H1 (cell line): ENCODE measurements around the gene CCDC197. TPM values are rescaled to one million over a fixed set of nuclear protein-coding genes. Genes with fewer than 3 reads are reported as not detected.
A peak's percentile ranks its signal among the peaks of the same experiment; 100 is the strongest.

Experiments
- CTCF ChIA-PET: fragments of 300-600 bp; sonication (Branson Sonifier 250); formaldehyde crosslinking; loops from one replicate; lab custom pipeline; 2021; ENCODE audit not compliant: partially characterized antibody; lab: Charles Lee
- POLR2A ChIA-PET: fragments of 300-600 bp; sonication (Branson Sonifier 250); formaldehyde crosslinking; loops from one replicate; lab custom pipeline; 2021; ENCODE audit warnings: inconsistent platforms; ENCODE audit not compliant: partially characterized antibody; lab: Charles Lee
- DNase-seq, 2 experiments: peaks; one replicate each; pipeline versions ENCODE4 v3.0.0 to v3.0.0-alpha.2; 2010 to 2022; ENCODE audit warnings: low spot score in 2 of 2, low read depth in 1 of 2, mixed read lengths in 1 of 2
- FAIRE-seq: peaks from 2 replicates; lab custom pipeline; 2011; peaks lifted over from hg19 to GRCh38; lab: Jason Lieb, UNC
- H2AFZ ChIP-seq: 2 replicates; pipeline ENCODE4 v1.8.1; 2012; ENCODE audit warnings: low read length, inconsistent platforms
- H2AK5ac ChIP-seq: 2 replicates; pipeline ENCODE4 v1.6.1; 2013; ENCODE audit warnings: low read depth, low read length
- H2BK120ac ChIP-seq: replicated peaks from 2 replicates; pipeline ENCODE3; 2013; ENCODE audit warnings: low read depth, low read length, inconsistent platforms
- H2BK12ac ChIP-seq: 2 replicates; pipeline ENCODE4 v1.6.1; 2013; ENCODE audit warnings: low read depth, low read length
- H2BK15ac ChIP-seq: 2 replicates; pipeline ENCODE4 v1.6.1; 2013; ENCODE audit warnings: low read length
- H2BK20ac ChIP-seq: 2 replicates; pipeline ENCODE4 v1.6.1; 2013; ENCODE audit warnings: low read length
- H2BK5ac ChIP-seq: 2 replicates; pipeline ENCODE4 v1.6.1; 2013; ENCODE audit warnings: low read depth, low read length
- H3K14ac ChIP-seq: 2 replicates; pipeline ENCODE4 v1.6.1; 2013; ENCODE audit warnings: inconsistent platforms; ENCODE audit not compliant: insufficient read length
- H3K18ac ChIP-seq: 2 replicates; pipeline ENCODE4 v1.6.1; 2013; ENCODE audit warnings: low read length; ENCODE audit errors: extremely low read depth
- H3K23ac ChIP-seq: 2 replicates; pipeline ENCODE4 v1.6.1; 2013; ENCODE audit warnings: inconsistent platforms; ENCODE audit not compliant: insufficient read length
- H3K23me2 ChIP-seq: 2 replicates; pipeline ENCODE4 v1.6.1; 2013; ENCODE audit warnings: low read depth, low read length
- H3K27ac ChIP-seq: 2 replicates; pipeline ENCODE4 v1.6.1; 2011; ENCODE audit warnings: low read depth, low read length, inconsistent platforms
- H3K27me3 ChIP-seq, 4 experiments: replicated peaks in 1 of 4; 1 replicate in 1 of 4; 2 replicates in 3 of 4; pipeline versions ENCODE4 v1.6.1 to v1.8.1; 2011 to 2013; ENCODE audit warnings: low read length in 3 of 4, mild to moderate bottlenecking in 3 of 4, inconsistent platforms in 2 of 4, mixed read lengths in 2 of 4, moderate library complexity in 1 of 4; ENCODE audit not compliant: control insufficient read depth in 3 of 4, insufficient read depth in 3 of 4; ENCODE audit errors: extremely low read depth in 1 of 4
- H3K36me3 ChIP-seq, 4 experiments: 2 replicates each; pipeline versions ENCODE4 v1.6.1 to v1.8.1; 2011 to 2013; ENCODE audit warnings: mild to moderate bottlenecking in 4 of 4, low read length in 3 of 4, moderate library complexity in 2 of 4, control low read depth in 1 of 4, inconsistent platforms in 1 of 4; ENCODE audit not compliant: insufficient read depth in 4 of 4, control insufficient read depth in 2 of 4
- H3K4ac ChIP-seq: replicated peaks from 2 replicates; pipeline ENCODE3; 2013; ENCODE audit warnings: low read length, low read depth, mixed read lengths, inconsistent platforms; ENCODE audit not compliant: insufficient read length
- H3K4me1 ChIP-seq, 4 experiments: replicated peaks in 1 of 4; 1 replicate in 1 of 4; 2 replicates in 3 of 4; pipeline versions ENCODE4 v1.6.1 to v1.8.1; 2011 to 2013; ENCODE audit warnings: low read length in 3 of 4, inconsistent platforms in 2 of 4, mixed read lengths in 1 of 4; ENCODE audit not compliant: insufficient read depth in 4 of 4, control insufficient read depth in 3 of 4
- H3K4me2 ChIP-seq, 2 experiments: 2 replicates each; pipeline versions ENCODE4 v1.6.1 to v1.8.1; 2011 to 2013; ENCODE audit warnings: low read depth in 2 of 2, low read length in 2 of 2, control low read depth in 1 of 2, inconsistent platforms in 1 of 2, mild to moderate bottlenecking in 1 of 2; ENCODE audit not compliant: insufficient read depth in 1 of 2
- H3K4me3 ChIP-seq, 4 experiments: fragments of 200-600, 300-600 bp in 1 of 4; sonication (generic), shearing (Covaris generic), sonication (Bioruptor Twin) in 1 of 4; 2 replicates each; pipeline versions ENCODE4 v1.5.1 to v1.8.1; 2011 to 2016; ENCODE audit warnings: low read length in 4 of 4, low read depth in 3 of 4, control low read depth in 2 of 4, inconsistent platforms in 2 of 4, mild to moderate bottlenecking in 2 of 4, mixed read lengths in 1 of 4, moderate library complexity in 1 of 4; ENCODE audit not compliant: insufficient read depth in 2 of 4; ENCODE audit errors: extremely low read depth in 1 of 4
- H3K56ac ChIP-seq: replicated peaks from 2 replicates; pipeline ENCODE3; 2013; ENCODE audit warnings: low read depth, mild to moderate bottlenecking, mixed read lengths, low read length, inconsistent platforms; ENCODE audit not compliant: insufficient read length
- H3K79me1 ChIP-seq: 2 replicates; pipeline ENCODE4 v1.6.1; 2013; ENCODE audit warnings: low read depth, low read length, control low read depth
- H3K79me2 ChIP-seq, 2 experiments: 2 replicates each; pipeline versions ENCODE4 v1.6.1 to v1.8.1; 2012 to 2013; ENCODE audit warnings: low read length in 2 of 2, mild to moderate bottlenecking in 2 of 2, inconsistent platforms in 1 of 2; ENCODE audit not compliant: insufficient read depth in 2 of 2, control insufficient read depth in 1 of 2
- H3K9ac ChIP-seq, 4 experiments: replicated peaks in 1 of 4; 1 replicate in 1 of 4; 2 replicates in 3 of 4; pipeline versions ENCODE4 v1.6.1 to v1.8.1; 2011 to 2013; ENCODE audit warnings: low read depth in 3 of 4, low read length in 3 of 4, control low read depth in 2 of 4, mild to moderate bottlenecking in 2 of 4, moderate library complexity in 2 of 4, inconsistent platforms in 1 of 4; ENCODE audit errors: extremely low read depth in 1 of 4
- H3K9me3 ChIP-seq, 2 experiments: 2 replicates each; pipeline versions ENCODE4 v1.6.1 to v1.8.1; 2012 to 2013; ENCODE audit warnings: mild to moderate bottlenecking in 2 of 2, moderate library complexity in 2 of 2, control low read depth in 1 of 2, inconsistent platforms in 1 of 2, low read depth in 1 of 2, low read length in 1 of 2, mixed read lengths in 1 of 2; ENCODE audit not compliant: insufficient read depth in 2 of 2
- H4K20me1 ChIP-seq, 2 experiments: replicated peaks in 1 of 2; 2 replicates each; pipeline versions ENCODE3 to v1.8.1; 2011 to 2013; ENCODE audit warnings: inconsistent platforms in 2 of 2, low read length in 2 of 2, mild to moderate bottlenecking in 1 of 2; ENCODE audit not compliant: insufficient read depth in 2 of 2, control insufficient read depth in 1 of 2
- H4K5ac ChIP-seq: 2 replicates; pipeline ENCODE4 v1.6.1; 2013; ENCODE audit warnings: low read length, low read depth, mixed read lengths, inconsistent platforms; ENCODE audit not compliant: insufficient read length
- H4K8ac ChIP-seq: 2 replicates; pipeline ENCODE4 v1.8.0; 2013; ENCODE audit warnings: mild to moderate bottlenecking, moderate library complexity, low read length, inconsistent platforms; ENCODE audit not compliant: insufficient read depth; ENCODE audit errors: extremely low read depth
- H4K91ac ChIP-seq: replicated peaks from 2 replicates; pipeline ENCODE3; 2013; ENCODE audit warnings: low read length, mixed read lengths, inconsistent platforms; ENCODE audit not compliant: insufficient read length
- ATF3 ChIP-seq: IDR thresholded peaks from 2 replicates; pipeline ENCODE4 v1.6.1; 2011; ENCODE audit warnings: low read depth, mild to moderate bottlenecking, low read length; ENCODE audit not compliant: insufficient read depth
- CHD1 ChIP-seq: IDR thresholded peaks from 2 replicates; pipeline ENCODE4 v1.6.1; 2012; ENCODE audit warnings: low read depth, low read length, improper control_type of control experiment
- CTCF ChIP-seq, 3 experiments: IDR thresholded peaks; 1 replicate in 2 of 3; 2 replicates in 1 of 3; pipeline versions ENCODE4 v1.5.1 to v1.6.1; 2011; ENCODE audit warnings: low read length in 3 of 3, mild to moderate bottlenecking in 3 of 3, inconsistent platforms in 2 of 3, low read depth in 1 of 3, moderate library complexity in 1 of 3; ENCODE audit not compliant: insufficient read depth in 1 of 3; ENCODE audit errors: control extremely low read depth in 1 of 3
- NRF1 ChIP-seq: IDR thresholded peaks from 2 replicates; pipeline ENCODE4 v1.6.1; 2011; ENCODE audit warnings: mild to moderate bottlenecking, low read depth, low read length, improper control_type of control experiment
- SIX5 ChIP-seq: IDR thresholded peaks from 2 replicates; pipeline ENCODE4 v1.6.1; 2011; ENCODE audit warnings: mild to moderate bottlenecking, low read depth, low read length
- SRF ChIP-seq: IDR thresholded peaks from 2 replicates; pipeline ENCODE4 v1.6.1; 2011; ENCODE audit warnings: mild to moderate bottlenecking, low read depth, low read length, moderate library complexity
- SUZ12 ChIP-seq: fragments of 200-600 bp; sonication (generic); IDR thresholded peaks from 2 replicates; pipeline ENCODE4 v1.6.1; 2012; ENCODE audit warnings: mild to moderate bottlenecking, inconsistent platforms, low read length, moderate library complexity, mixed read lengths
- TAF1 ChIP-seq: IDR thresholded peaks from 2 replicates; pipeline ENCODE4 v1.6.1; 2011; ENCODE audit warnings: mild to moderate bottlenecking, low read depth, low read length
- WGBS, 2 experiments: shearing (Covaris generic) in 1 of 2; methylation state at CpG; one replicate each; pipeline versions ENCODE4 v1.1.6 to v1.1.7; 2013 to 2015; ENCODE audit warnings: low lambda C conversion rate in 2 of 2, mixed read lengths in 2 of 2, inconsistent platforms in 1 of 2, low coverage in 1 of 2, missing lambda C conversion rate in 1 of 2; ENCODE audit not compliant: insufficient replicate concordance in 2 of 2, insufficient coverage in 1 of 2, insufficient read length in 1 of 2; ENCODE audit errors: extremely low coverage in 1 of 2, missing lambda C conversion rate in 1 of 2; 5-methylcytosine and 5-hydroxymethylcytosine counted together
- polyA plus RNA-seq, 7 experiments: library from polyadenylated mRNA; depleted of rRNA in 3 of 7; stranded (reverse) in 5 of 7; unstranded in 2 of 7; fragments of >200 nt in 5 of 7; fragments of 200-250 nt in 2 of 7; gene quantifications; 1 replicate in 5 of 7; 2 replicates in 1 of 7; 4 replicates in 1 of 7; pipeline versions ENCODE4 v1.2.1 to v1.2.3, GENCODE V29; 2011 to 2013; ENCODE audit warnings: missing spikeins in 2 of 7, mixed read lengths in 2 of 7
- total RNA-seq: library from RNA; stranded (reverse); fragmentation: NEBNext Ultra II Directional; extraction: Animal tissue kit (Norgen Biotek cat#: 25700); gene quantifications from 2 replicates; pipeline ENCODE4 v1.2.1, GENCODE V29; 2021

CCDC197 gene
- total and polyA plus RNA-seq, 2 of the 8 experiments (the other 6 are each of a cell fraction or from before 2014, with no cell fraction given): not detected

- Histone ChIP-seq H3K23me2 (peaks cover 3% of the 10 kb centered on the region; the same call in 1 of the 2 replicates), H3K23ac (no peak overlapping the region), H3K4ac (no peak overlapping the region), H3K9ac (no peak overlapping the region), H3K4me2 (no peak overlapping the region), H3K4me1 (peaks cover 0 to 6% (median 2%) of the 10 kb centered on the region in 4 experiments; a peak in 3 of 7 replicates), H2AFZ (no peak overlapping the region), H2BK120ac (no peak overlapping the region), H2BK12ac (no peak overlapping the region), H3K56ac (no peak overlapping the region), H3K79me1 (no peaks in the 10 kb centered on the region; the same call in 1 of the 2 replicates), H2AK5ac (no peak overlapping the region), H4K8ac (no peak overlapping the region), H3K27ac (no peak overlapping the region), H3K4me3 (no peak overlapping the region)
- CTCF ChIA-PET: interaction anchor here (0.6 to 20.5 kb wide), 18 partner anchors 8 to 719 kb away, joined by 3 to 484 read pairs (median 6); no protein-coding TSS in a partner anchor
- DNase-seq: no peak
- WGBS, 2 experiments: 82% methylated on average over 8 of the region's 8 CpGs; no CpG with 5 or more reads in 1 of the 2 experiments
- TF ChIP-seq SUZ12 (no peak), SIX5 (no peak), CHD1 (no peak), TAF1 (no peak), SRF (no peak), ATF3 (no peak), CTCF (IDR thresholded peaks at IDR 0.05; ENCODE audit: control extremely low read depth in 1 of 3, insufficient read depth in 1 of 3, low read depth in 1 of 3, low read length in 3 of 3) (peak in 2 of 3 experiments; percentile 14 to 17; a peak in 2 of 4 replicates), NRF1 (no peak)
- TF ChIP-seq, all 59 proteins: peak for 1
- H4K91ac ChIP-seq: no peak overlapping the region
- no peak overlapping the region for H3K14ac ChIP-seq
- no peaks in the 10 kb centered on the region for H3K36me3 ChIP-seq
- POLR2A ChIA-PET: interaction anchor here (2.7 kb wide), 1 partner anchor 60 kb away, joined by 8 read pairs; no protein-coding TSS in a partner anchor
- H3K18ac ChIP-seq: no peak overlapping the region
- H3K79me2 ChIP-seq: no peaks in the 10 kb centered on the region
- no peak overlapping the region for H4K5ac ChIP-seq
- no peak for FAIRE-seq
- 0 out of 7 replicates have a peak, but pooled peaks cover 0 to 2% (median 0%) of the 10 kb centered on the region in 4 experiments for H3K27me3 ChIP-seq
- H3K9me3 ChIP-seq: no peaks in the 10 kb centered on the region
- H2BK15ac ChIP-seq: no peak overlapping the region
- no peaks in the 10 kb centered on the region for H4K20me1 ChIP-seq
- no peak overlapping the region for H2BK5ac ChIP-seq
- H2BK20ac ChIP-seq: no peak overlapping the region
Observed at GRCh38 chr14:93999573-93999972, 2.5 kb downstream of the CCDC197 start.
